GM21390 (cell line): ENCODE measurements around the gene TRIM40.

Experiments used
- ATAC-seq: cut with Tn5 transposase; IDR thresholded peaks from one replicate; pipeline ENCODE4 v1.9.1; 2021; ENCODE audit not compliant: unreplicated experiment

Gene TRIM40

GRCh38 chr6:30147096-30147495 is 11.2 kb downstream of the TRIM40 start:
- no peak for ATAC-seq

- no peak for ATAC-seq
Observed at GRCh38 chr6:30149234-30149633, 13.3 kb downstream of the TRIM40 start.

- ATAC-seq: no peak
Observed at GRCh38 chr6:30149858-30150550, 14.1 kb downstream of the TRIM40 start.

- no peak for ATAC-seq
Observed at GRCh38 chr6:30150671-30151395, 14.9 kb downstream of the TRIM40 start.

DNA sequence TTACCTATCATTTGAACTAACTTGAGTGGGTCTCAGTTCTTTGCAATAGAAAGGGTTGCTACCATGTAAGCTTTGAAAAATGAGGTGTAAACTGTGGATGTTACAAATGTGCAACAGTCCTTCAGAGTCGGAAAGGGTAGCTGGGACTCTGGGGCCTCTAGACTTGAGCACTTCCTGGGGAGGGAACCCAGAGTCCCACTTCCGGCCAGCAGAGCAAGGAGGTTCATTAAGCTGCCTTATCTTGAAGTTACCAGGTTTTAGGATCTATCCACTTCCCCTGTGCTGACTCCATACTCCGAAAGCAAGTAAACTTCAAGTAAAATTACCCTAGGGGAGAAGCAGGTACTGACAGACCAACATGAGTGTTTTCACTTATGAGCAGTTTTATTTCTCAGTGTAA is 15.6 kb downstream of the TRIM40 start:
- no peak for ATAC-seq

DNA sequence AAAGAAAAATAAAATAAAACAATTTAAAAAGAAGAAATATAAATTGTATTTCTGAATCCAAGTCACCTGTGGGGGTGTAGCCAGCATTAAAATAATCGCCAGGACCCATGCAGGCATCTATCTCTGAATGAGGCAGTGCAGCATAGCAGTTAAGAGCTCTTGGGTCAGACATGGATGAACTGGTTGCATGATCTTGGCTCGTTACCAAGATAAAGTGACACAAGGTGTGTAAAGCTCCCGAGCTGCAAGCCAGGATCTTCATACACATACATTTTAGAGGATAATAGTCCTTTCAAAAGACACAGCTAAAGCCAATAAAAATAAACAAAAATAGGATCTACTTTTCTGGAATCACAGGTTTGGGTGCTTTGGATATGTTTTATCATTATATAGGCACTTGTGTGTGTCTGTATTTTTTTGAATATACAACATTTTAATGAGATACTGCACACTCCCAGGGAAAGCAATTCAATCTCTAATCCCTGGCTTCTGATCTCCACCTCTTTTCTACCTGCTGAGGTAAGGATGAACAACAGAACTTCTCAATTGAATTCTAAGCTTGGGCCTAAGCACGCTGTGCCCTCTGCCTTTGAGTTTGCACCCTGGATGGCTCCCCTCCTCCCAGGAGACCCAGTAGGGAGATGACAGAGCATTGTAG is 16.2 kb downstream of the TRIM40 start:
- ATAC-seq: no peak

DNA sequence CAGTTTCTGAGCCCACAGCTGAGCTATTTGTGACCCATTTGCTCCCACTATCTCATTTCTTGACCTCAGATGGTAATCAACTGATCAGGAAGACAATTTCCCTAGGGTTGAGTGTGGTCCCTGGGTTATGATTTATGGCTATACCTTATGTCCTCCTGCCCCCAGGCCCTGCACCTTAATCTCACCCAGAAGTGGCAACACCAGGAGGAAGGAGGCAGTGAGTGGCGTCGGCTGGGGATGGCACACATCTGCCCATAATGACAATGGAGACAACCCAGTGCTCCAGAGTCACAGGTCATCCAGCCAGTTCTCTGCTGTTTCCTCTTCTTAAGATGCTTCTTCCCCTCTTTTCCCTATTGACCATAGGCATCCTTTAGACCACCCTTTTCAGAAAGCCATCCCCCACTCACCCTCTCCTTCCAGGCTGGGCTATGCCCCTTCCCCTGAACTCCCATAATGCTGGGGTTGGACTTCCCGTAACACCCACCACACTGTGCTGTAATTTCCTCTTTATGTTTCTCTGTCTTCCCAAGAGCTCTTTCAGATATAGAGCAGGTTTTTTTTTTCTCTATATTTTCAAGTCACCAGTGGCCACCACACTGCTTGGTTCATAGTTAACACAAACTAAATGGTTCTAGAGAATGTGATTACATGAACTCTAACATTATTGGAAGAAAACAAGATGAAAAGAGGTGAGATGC is 17.1 kb downstream of the TRIM40 start:
- ATAC-seq: no peak

GRCh38 chr6:30154061-30154460 is 18.1 kb downstream of the TRIM40 start:
- no peak for ATAC-seq

DNA sequence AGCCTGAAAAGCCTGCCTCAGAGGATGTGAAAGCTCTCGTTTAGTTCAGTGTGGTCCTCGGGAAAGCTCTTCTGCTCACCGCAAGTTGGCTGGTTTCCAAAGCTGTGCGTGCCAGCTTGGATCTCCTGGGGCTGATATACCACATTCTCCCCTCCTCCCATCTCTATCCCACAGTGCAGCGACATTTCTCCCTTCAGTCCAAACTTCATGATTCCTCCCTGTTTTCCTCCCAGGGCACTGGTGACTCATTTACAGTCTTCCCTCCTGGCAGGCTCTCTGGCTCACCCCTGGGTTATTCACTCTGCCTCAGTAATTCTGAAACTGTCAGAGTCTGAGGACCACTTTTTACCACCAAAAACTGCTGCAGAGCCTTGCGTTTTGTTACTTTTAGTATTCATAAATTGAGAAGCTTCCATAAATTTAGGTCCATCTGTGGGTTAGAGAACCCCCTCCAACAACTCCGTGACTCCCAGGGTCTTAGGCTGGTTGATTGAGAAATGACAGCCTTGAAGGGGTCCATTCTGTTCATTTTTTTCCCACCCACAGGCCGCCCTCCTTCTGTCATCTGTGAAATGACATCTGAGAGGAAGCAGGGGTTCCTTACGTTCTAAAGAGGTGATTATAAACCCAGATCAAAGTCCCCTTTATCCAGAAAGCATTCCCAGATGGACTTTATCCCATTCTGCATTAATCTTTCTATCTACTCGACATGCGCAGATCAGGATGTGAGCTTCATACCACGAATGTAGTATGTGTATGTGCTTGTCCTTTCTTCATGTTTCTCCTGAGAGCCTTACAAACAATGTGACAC is 19.0 kb downstream of the TRIM40 start:
- ATAC-seq: no peak

DNA sequence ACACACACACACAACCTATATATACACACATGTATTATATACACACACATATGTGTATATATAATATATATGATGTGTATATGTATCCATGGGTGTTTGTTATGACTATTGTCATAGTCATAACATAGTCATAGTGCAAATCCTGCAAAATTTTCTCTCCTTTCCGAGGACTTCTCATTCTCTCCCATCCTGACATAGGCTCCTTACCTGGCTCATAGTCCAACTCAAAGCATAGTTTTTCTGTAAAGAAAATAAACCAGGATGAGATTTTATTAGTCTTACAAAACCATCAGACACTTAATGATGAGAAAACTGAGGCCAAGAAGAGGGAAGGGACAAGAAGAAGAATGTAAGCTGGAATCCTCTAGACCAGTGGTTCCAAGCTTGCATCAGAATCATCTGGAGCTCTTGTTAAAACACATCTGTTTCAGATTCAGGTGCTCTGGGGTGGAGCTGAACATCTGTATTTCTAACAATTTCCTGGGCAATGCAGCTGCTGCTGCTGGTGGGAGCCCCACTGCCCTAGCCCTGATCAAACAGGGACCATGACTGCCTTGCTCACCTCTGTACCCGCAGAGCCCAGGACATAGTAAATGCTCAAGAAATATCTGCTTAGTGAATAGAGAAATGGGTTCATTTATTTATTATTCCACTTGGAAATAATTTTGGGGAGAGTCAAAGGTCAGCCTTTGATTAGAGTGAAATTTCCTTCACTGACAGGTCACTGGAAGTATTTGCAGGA is 19.8 kb downstream of the TRIM40 start:
- ATAC-seq: no peak

DNA sequence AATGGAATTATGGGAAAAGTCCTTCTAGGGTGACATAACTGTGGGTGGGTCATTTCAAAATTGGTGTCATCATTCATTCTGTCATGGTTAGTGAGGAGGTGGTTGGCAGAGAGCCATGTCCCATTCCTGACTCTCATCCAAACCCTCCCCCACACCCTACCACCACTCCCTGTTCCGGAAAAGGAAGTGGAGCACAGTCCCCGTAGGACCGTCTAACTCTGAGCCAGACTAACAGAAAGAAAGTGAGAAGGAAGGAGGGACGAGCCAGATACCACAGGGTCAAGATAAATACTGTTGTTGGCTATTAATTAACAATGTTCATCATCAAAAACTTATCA is 20.3 kb downstream of the TRIM40 start:
- ATAC-seq: no peak

DNA sequence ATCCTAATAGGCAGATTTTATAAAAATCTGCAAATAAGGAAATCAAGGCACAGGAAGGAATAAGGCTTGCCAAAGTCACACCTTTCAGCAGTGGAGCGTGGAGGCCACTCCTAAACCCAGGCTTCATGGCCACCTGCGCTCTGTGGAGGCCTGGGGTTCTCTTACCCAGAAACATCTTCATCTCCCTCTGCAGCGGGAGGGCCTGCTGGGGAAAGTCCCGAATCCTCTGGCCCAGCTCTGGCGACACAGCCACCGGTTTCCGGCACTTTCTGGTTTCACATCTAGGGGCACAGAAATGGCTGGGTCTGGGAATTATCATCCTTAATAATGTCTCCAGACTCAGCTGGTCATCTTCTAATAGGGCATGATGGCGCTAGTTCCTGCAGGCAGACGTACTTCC is 20.8 kb downstream of the TRIM40 start:
- no peak for ATAC-seq

DNA sequence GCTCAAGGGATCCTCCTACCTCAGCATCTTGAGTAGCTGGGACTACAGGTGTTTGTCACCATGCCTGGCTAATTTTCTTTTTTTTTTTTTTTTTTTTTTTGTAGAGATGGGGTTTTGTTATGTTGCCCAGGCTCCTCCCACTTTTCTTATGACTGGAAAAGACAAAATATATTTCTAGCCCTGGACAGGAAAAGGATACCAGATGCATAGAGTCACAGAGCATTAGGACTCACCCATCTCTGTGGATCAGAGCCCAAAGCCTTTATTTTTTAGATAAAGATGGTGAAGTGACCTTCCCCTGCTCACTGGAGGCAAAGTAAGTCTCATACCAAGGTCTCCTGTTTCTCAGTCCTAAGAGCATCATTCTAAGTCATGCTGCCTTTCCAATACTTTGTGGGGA is 21.6 kb downstream of the TRIM40 start:
- ATAC-seq: no peak

DNA sequence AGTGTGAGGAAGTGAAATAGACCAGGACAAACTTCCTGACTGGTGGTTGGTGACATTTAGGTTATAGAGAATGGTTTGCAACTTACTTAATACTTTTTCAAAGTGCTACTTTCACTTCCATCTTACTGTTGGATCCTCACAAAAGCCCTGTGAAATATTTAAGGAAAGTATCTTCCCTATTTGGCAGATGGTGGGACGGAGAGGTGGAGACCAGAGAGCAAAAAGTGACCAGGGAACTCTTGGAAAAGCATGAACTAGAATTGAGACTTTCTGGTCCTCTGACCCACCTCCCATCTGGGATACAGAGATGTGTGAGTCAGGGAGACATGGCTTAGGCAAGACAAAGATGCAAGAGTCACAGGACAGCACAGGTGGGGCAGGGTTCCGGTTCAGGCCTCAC is 22.1 kb downstream of the TRIM40 start:
- no peak for ATAC-seq

DNA sequence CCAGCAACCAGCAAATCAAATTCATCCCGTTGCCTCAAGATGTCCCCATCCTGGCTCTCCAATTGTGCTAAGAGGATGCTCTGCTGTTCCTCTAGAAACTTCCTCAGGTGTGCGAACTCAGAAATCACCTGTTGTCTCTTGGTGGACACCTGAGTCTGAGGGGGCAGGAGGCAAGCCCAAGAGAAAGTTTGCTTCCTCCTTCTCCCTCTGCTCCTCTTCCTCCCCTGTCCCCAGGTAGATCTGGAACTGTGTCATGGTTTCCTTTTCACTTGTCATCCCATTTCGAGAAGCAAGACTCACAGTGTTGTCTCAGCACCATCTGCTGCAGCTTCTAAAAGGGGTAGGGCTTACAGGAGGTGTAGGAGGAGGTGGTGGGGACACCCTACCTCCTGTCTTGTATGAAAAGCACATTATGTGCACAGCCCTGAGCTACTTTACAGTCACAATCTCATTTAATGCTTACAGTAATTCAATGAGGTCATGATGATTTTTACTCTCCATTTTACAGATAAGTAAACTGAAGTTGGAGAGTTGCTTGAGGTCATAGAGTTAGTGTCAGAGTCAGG is 22.6 kb downstream of the TRIM40 start:
- no peak for ATAC-seq

DNA sequence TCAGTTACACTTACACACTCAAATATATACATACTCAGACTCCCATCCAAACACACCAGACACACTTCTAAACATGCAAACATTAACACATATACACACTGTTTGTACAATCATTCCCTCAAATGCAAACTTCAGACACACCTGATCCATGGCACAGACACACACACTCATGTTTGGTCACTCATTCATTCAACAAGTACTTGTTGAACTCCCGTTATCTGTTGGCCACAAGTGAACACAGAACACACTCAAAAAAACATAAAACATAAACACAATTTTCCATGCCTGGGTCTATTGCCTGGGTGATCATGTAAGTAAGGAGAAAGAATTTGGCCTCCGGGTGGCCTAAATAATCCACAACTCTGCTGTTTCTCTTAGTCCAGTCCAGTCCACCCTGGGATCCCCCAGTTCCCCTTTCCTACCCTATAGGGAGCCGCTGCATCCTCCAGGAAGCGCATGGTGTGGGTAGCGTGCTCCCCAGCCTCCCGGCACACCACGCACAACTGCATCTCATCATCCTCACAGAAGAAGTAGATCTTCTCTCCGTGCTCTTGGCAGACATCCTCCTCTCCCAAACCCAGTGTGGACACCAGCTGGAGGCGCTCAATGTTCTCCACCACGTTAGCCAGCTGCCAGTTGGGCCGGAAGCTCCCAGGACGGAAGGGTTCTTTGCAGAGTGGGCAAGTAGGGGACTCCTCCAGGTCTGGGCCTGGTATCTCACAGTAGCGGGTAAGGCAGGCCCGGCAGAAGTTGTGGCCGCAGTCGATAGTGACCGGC is 24.3 kb downstream of the TRIM40 start:
- no peak for ATAC-seq

GRCh38 chr6:30160785-30161531 is 25.0 kb downstream of the TRIM40 start, which contains the start of gene TRIM10:
Gene TRIM10, minus strand, starts transcription at chr6:30161211. Its CDS starts 353 bp downstream, at chr6:30160858.
- no peak for ATAC-seq
